K562 (cell line): ENCODE results near the gene C2orf81. TPM values are rescaled to one million over a fixed set of nuclear protein-coding genes. Genes with fewer than 3 reads are reported as not detected.

Experiments
- BCL6 ChIP-seq: fragments of 250-450 bp; sonication (Bioruptor Pico); IDR thresholded peaks from 2 replicates; pipeline ENCODE4 v1.4.0; 2020
- CREB1 ChIP-seq, 2 experiments: sonication (generic) in 1 of 2; formaldehyde crosslinking in 1 of 2; IDR thresholded peaks; 2 replicates each; pipeline versions ENCODE4 v1.6.1 to v1.8.0; 2012 to 2022; ENCODE audit warnings: inconsistent platforms in 1 of 2, mild to moderate bottlenecking in 1 of 2, missing genetic modification reagents in 1 of 2, moderate library complexity in 1 of 2
- FOXJ3 ChIP-seq: sonication (generic); formaldehyde crosslinking; IDR thresholded peaks from 2 replicates; pipeline ENCODE4 v1.4.0; 2020; ENCODE audit warnings: mild to moderate bottlenecking, missing genetic modification reagents
- HNRNPK ChIP-seq: fragments of 200-400 bp; formaldehyde crosslinking; IDR thresholded peaks from one replicate; pipeline ENCODE4 v1.6.1; 2018; ENCODE audit warnings: mild to moderate bottlenecking, low read depth, low read length; ENCODE audit not compliant: poor library complexity, severe bottlenecking
- MBD1 ChIP-seq: fragments of 250-450 bp; sonication (Bioruptor Pico); IDR thresholded peaks from 2 replicates; pipeline ENCODE4 v1.8.0; 2022; ENCODE audit warnings: inconsistent platforms
- MTA1 ChIP-seq: fragments of 450-650 bp; IDR thresholded peaks from 2 replicates; pipeline ENCODE4 v1.6.1; 2017; ENCODE audit warnings: borderline replicate concordance
- RCOR1 ChIP-seq, 2 experiments: IDR thresholded peaks; 2 replicates each; pipeline ENCODE4 v1.6.1; 2012; ENCODE audit warnings: low read depth in 2 of 2, low read length in 2 of 2, borderline replicate concordance in 1 of 2, improper control_type of control experiment in 1 of 2
- SAP30 ChIP-seq: fragments of 200-600 bp; sonication (generic); IDR thresholded peaks from 2 replicates; pipeline ENCODE4 v1.6.1; 2012; ENCODE audit warnings: borderline replicate concordance, low read depth, mild to moderate bottlenecking, moderate library complexity, low read length, control low read depth, inconsistent platforms; ENCODE audit not compliant: insufficient read depth, poor library complexity, severe bottlenecking
- SIN3A ChIP-seq, 2 experiments: fragments of 150-350 bp in 1 of 2; IDR thresholded peaks; 2 replicates each; pipeline ENCODE4 v1.6.1; 2011 to 2016; ENCODE audit warnings: borderline replicate concordance in 2 of 2, low read depth in 2 of 2, low read length in 2 of 2, mild to moderate bottlenecking in 2 of 2, moderate library complexity in 2 of 2; ENCODE audit not compliant: control insufficient read depth in 1 of 2
- SIRT6 ChIP-seq: IDR thresholded peaks from one replicate; pipeline ENCODE4 v1.6.1; 2012; ENCODE audit warnings: low read depth, mild to moderate bottlenecking, control low read depth, inconsistent platforms, low read length, moderate library complexity
- U2AF2 ChIP-seq: fragments of 200-400 bp; formaldehyde crosslinking; optimal IDR thresholded peaks from 2 replicates; pipeline ENCODE3; 2017; ENCODE audit warnings: low read depth, mild to moderate bottlenecking, low read length
- ZNF263 ChIP-seq: sonication (generic); formaldehyde crosslinking; IDR thresholded peaks from 2 replicates; pipeline ENCODE4 v1.8.0; 2022; ENCODE audit warnings: mild to moderate bottlenecking, missing genetic modification reagents, borderline replicate concordance
- ZNF274 ChIP-seq: IDR thresholded peaks from 2 replicates; pipeline ENCODE4 v1.6.1; 2011; ENCODE audit warnings: low read depth, mild to moderate bottlenecking, low read length, moderate library complexity, borderline replicate concordance
- ZNF316 ChIP-seq: fragments of 450-650 bp; IDR thresholded peaks from 2 replicates; pipeline ENCODE4 v1.6.1; 2016
- polyA plus RNA-seq, 8 experiments: library from polyadenylated mRNA; depleted of rRNA in 4 of 8; stranded (reverse) in 5 of 8; unstranded in 3 of 8; fragments of >200 nt; fragmentation: Nextera tagmentation in 2 of 8; fragmentation: Illumina TruSeq in 1 of 8; extraction: Ambion mirVana in 2 of 8; extraction: Trizol in 1 of 8; gene quantifications; 2 replicates each; pipeline versions ENCODE4 v1.2.1 to v1.2.3, GENCODE V29; 2011 to 2014; ENCODE audit warnings: inconsistent platforms in 1 of 8, missing spikeins in 1 of 8
- total RNA-seq, 7 experiments: library from RNA; depleted of rRNA in 6 of 7; stranded (reverse); fragments of >200 nt in 6 of 7; fragmentation: Illumina TruSeq in 2 of 7; extraction: Trizol in 2 of 7; gene quantifications; 2 replicates each; pipeline versions ENCODE4 v1.2.1 to v1.2.3, GENCODE V29; 2011 to 2021; ENCODE audit warnings: low replicate concordance in 1 of 7
- TF ChIP-seq, protein P1 (sequence below): fragments of 450-650 bp; formaldehyde crosslinking; IDR thresholded peaks from 2 replicates; pipeline ENCODE4 v1.4.0; 2020; ENCODE audit warnings: mild to moderate bottlenecking, moderate library complexity
- TF ChIP-seq, protein P2 (sequence below), 2 experiments: IDR thresholded peaks; 2 replicates each; pipeline ENCODE4 v1.6.1; 2011; ENCODE audit warnings: borderline replicate concordance in 1 of 2, control low read depth in 1 of 2, low read depth in 1 of 2, low read length in 1 of 2, mild to moderate bottlenecking in 1 of 2, mixed read lengths in 1 of 2, moderate library complexity in 1 of 2; ENCODE audit not compliant: insufficient read depth in 1 of 2, insufficient read length in 1 of 2, poor library complexity in 1 of 2, severe bottlenecking in 1 of 2; ENCODE audit errors: extremely low read depth in 1 of 2
- TF ChIP-seq, protein P3 (sequence below): fragments of 450-650 bp; formaldehyde crosslinking; IDR thresholded peaks from 2 replicates; pipeline ENCODE4 v1.4.0; 2020; ENCODE audit warnings: mild to moderate bottlenecking

Gene C2orf81
- total and polyA plus RNA-seq, 9 of the 15 experiments (the other 6 are each of a cell fraction or from before 2014, with no cell fraction given) = 0.06 TPM; not detected in 8

DNA sequence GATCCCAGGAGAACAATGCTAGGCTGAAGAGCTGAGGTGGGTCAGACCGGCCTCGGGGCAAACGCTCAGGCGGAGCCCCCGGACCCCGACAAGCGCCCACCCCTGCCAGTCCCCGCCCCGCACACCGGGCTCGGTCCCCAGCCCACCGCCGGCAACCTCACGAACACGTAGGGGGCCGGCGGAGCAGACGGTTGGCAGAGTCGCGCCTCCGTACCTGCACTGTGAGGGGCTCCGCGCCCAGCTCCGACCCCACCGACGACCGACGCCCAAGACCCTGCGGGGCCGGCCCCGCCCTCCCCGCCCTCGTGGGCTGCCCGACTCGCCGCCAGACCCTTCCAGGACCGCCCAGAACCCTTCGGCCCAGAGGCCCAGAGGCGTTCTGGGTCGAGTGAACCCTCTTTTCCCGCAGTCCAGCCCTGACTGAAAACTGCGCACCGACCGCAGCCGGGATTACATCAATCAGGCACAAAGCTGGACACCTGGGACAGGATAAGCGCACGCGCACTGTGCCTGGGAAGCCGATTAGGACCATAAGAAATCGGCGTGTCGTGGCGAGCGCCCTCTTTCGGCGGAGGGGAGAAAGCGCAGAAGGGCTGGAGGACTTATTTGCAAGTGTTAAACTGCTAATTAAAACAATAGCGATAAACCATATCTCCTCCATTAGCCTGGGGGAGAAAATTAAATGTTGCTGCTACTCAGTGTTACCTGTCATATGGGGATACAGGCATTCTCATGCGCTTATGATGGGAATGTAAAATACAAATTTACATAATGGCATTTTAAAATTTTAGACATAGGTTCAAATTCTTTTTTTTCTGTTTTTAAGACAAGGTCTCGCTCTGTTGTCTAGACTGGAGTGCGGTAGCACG is 29.6 kb downstream of the C2orf81 start (continued):
- TF ChIP-seq ZNF274 (no peak), RCOR1 (IDR thresholded peaks at IDR 0.05; ENCODE audit: borderline replicate concordance in 1 of 2, low read depth in 2 of 2, low read length in 2 of 2) (peak in 1 of 2 experiments; percentile 57; a peak in 2 of 4 replicates), SIRT6 (no peak), FOXJ3 (CRISPR knock-in tag) (no peak), SAP30 (no peak), ZNF316 (no peak), CREB1 (IDR thresholded peaks at IDR 0.05) (peak; percentile 45), CREB1 (CRISPR knock-in tag; IDR thresholded peaks at IDR 0.05) (no peak), MBD1 (CRISPR knock-in tag) (no peak), U2AF2 (no peak), BCL6 (CRISPR knock-in tag) (no peak), ZNF263 (CRISPR knock-in tag) (0 out of 2 replicates have a peak, but pooled peaks have one; percentile 19), HNRNPK (no peak), MTA1 (peak; percentile 83), SIN3A (IDR thresholded peaks at IDR 0.05; ENCODE audit: borderline replicate concordance in 2 of 2, control insufficient read depth in 1 of 2, low read depth in 2 of 2, low read length in 2 of 2) (peak; percentile 41 to 55; a peak in 1 of 4 replicates)
- TF ChIP-seq, protein P1, sequence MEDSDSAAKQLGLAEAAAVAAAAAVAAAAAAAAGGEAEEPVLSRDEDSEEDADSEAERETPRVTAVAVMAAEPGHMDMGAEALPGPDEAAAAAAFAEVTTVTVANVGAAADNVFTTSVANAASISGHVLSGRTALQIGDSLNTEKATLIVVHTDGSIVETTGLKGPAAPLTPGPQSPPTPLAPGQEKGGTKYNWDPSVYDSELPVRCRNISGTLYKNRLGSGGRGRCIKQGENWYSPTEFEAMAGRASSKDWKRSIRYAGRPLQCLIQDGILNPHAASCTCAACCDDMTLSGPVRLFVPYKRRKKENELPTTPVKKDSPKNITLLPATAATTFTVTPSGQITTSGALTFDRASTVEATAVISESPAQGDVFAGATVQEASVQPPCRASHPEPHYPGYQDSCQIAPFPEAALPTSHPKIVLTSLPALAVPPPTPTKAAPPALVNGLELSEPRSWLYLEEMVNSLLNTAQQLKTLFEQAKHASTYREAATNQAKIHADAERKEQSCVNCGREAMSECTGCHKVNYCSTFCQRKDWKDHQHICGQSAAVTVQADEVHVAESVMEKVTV (CRISPR knock-in tag) = peak; percentile 51; the same call in 1 of the 2 replicates
- TF ChIP-seq, protein P2, sequence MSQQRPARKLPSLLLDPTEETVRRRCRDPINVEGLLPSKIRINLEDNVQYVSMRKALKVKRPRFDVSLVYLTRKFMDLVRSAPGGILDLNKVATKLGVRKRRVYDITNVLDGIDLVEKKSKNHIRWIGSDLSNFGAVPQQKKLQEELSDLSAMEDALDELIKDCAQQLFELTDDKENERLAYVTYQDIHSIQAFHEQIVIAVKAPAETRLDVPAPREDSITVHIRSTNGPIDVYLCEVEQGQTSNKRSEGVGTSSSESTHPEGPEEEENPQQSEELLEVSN (IDR thresholded peaks at IDR 0.05; ENCODE audit: borderline replicate concordance in 1 of 2, extremely low read depth in 1 of 2, insufficient read depth in 1 of 2, insufficient read length in 1 of 2, low read depth in 1 of 2, low read length in 1 of 2, poor library complexity in 1 of 2, severe bottlenecking in 1 of 2) = no peak
- TF ChIP-seq, protein P3, sequence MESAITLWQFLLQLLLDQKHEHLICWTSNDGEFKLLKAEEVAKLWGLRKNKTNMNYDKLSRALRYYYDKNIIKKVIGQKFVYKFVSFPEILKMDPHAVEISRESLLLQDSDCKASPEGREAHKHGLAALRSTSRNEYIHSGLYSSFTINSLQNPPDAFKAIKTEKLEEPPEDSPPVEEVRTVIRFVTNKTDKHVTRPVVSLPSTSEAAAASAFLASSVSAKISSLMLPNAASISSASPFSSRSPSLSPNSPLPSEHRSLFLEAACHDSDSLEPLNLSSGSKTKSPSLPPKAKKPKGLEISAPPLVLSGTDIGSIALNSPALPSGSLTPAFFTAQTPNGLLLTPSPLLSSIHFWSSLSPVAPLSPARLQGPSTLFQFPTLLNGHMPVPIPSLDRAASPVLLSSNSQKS (CRISPR knock-in tag) = no peak
